Tibial nerve (tissue), 4 donors: ENCODE data around the gene TUFM.
"Not testable (repeated sequence)": the region's sequence is repeated elsewhere in the genome, so short reads cannot be mapped to it uniquely, and the experiment has no call there.

Experiments
- CTCF ChIP-seq, 5 experiments: fragments of 200-600 bp in 3 of 5; fragments of 450-650 bp in 2 of 5; sonication (generic) in 3 of 5; IDR thresholded peaks; one replicate each; pipeline ENCODE4 v1.5.1; 2016 to 2019; ENCODE audit warnings: antibody characterized with exemption in 5 of 5, mild to moderate bottlenecking in 3 of 5, moderate library complexity in 2 of 5
- EP300 ChIP-seq, 2 donors: sonication (generic); formaldehyde crosslinking; IDR thresholded peaks; one replicate each; pipeline ENCODE4 v1.6.1; 2017; ENCODE audit warnings: antibody characterized with exemption in 2 of 2, mild to moderate bottlenecking in 1 of 2
- POLR2A ChIP-seq, 2 donors: fragments of 450-650 bp; IDR thresholded peaks; one replicate each; pipeline ENCODE4 v1.6.1; 2017; ENCODE audit warnings: antibody characterized with exemption in 2 of 2, mild to moderate bottlenecking in 2 of 2, moderate library complexity in 2 of 2

- TF ChIP-seq POLR2A, CTCF, EP300 (IDR thresholded peaks at IDR 0.05): not testable (repeated sequence)
Measured at GRCh38 chr16:28807445-28808120, 38.6 kb downstream of the TUFM start.
